ENCODE results near the gene MYBBP1A. TPM values are rescaled to one million over a fixed set of nuclear protein-coding genes. Genes with fewer than 3 reads are reported as not detected.

The MYBBP1A gene
- total RNA-seq, 3 donors from 2014 or later, result 261 to 278 (median 263) TPM

DNA sequence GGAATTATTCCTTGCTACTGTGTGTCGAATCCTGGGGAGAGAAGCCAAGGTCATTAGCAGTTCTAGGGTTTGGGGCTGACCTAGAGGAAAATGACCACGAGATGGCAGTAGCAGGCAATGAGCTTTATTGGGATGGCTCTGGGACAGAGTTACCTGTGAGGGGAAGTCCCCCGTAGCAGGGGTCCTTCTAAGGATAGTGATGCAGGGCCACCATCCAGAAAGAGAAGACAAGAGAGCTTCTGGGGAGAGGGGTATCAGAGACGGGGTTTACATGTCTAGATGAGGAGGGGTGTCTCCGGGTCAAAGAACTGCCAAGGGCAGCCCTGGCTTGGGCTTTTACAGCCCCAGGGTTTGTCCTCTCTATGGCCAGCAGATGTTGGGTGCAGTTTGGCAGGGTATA is 11.6 kb upstream of the MYBBP1A start:
- Mint-ChIP-seq H3K4me3 (no peak overlapping the region), H3K36me3 (ENCODE audit: insufficient read depth) (no peaks in the 10 kb centered on the region), H3K27me3 (ENCODE audit: low read depth) (no peaks in the 10 kb centered on the region), H3K4me1 (ENCODE audit: low read depth) (peaks cover 29% of the 10 kb centered on the region), H3K9me3 (no peaks in the 10 kb centered on the region)
- DNase-seq (peak; percentile 31), ATAC-seq (peak; percentile 29 to 48)

DNA sequence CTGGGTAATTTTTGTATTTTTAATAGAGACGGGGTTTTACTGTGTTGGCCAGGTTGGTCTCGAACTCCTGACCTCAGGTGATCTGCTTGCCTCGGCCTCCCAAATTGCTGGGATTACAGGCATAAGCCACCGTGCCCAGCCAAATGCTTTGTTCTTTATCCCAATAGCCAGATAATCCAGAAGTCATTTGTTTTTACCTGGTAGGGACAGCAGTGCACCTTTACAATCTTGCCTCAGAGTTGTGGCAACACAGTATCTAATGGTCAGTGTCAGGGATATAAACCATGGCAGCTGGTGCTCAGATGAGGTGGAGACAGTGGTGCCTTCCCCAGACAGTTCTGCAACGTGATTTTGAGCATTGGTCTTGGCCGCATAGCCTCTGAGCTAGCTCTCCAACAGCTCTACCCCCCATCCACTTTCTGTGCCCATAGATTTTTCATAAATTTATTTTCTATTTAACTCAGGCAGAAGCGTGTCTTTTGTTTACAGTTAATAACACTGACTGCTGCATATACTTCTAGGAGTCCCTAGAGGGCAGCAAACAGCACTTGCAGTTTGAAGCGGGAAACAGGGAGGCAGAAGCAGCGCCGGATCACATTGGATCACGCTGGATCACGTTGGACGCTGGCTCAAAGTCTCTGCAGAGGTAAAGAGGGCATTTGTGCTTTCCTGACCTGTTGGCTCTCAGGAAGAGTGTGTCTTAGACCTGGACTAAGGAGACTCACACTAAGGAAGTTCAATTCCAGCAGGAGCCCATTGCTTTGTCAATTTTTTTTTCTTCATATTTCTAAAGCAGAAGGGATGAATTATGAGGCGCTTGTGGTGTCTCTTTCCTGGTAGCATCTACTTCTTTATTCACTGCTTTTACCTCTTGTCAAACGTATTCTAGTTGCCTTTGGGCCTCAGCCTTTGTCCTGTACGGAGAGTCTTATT is 10.3 kb upstream of the MYBBP1A start:
- ATAC-seq, result peak; percentile 59 to 65
- no peaks in the 10 kb centered on the region for H3K9me3 Mint-ChIP-seq
- H3K4me3 Mint-ChIP-seq, result no peak overlapping the region
- no peak for DNase-seq
- peaks cover 29% of the 10 kb centered on the region for H3K4me1 Mint-ChIP-seq (ENCODE audit: low read depth)
- no peaks in the 10 kb centered on the region for H3K27me3 Mint-ChIP-seq (ENCODE audit: low read depth)
- no peaks in the 10 kb centered on the region for H3K36me3 Mint-ChIP-seq (ENCODE audit: insufficient read depth)

DNA sequence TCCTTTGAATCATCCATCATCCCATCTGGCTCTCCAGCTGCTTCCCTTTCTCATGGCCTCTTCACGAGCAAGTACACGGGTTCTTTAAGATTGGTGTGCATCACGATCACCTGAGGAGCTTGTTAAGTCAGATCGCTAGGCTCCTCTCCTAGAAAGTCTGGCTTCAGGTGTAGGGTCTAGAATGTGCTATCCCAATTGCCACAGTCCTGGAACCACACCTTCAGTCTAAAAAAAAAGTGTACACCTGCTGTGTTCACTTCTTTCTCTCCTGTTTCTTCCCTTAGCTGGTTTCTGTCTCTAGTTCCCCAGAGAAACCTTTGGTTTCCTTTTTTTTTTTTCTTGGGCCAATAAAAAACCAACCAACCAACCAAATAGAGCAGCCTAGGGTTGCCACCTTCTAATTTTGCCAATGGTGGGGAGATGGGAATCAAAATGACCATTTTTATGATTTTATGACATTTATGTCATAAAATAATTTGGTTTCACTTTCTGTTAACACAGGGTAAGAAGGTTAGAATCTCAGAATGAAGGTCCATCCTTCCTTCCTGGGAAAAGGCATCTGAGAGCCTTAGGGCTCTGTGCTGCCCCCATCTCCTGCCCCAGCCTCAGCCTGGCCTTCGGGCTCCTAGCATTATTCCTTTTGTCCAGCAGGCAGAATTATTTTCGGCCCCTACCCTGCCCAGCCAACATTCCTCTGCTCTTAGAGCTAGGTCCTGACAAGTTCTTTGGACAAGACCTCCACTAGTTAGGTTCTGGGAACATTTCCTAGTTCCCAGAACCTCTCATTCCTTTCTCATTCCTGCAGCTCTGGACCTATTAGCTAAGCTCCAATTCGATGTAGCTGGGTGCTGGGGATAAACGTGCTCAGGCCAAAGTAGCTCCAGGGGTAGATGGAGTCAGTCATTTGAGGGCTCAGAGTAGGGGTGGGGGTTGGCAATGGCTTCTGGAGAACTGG is 7.1 kb upstream of the MYBBP1A start:
- DNase-seq (no peak), ATAC-seq (no peak)
- H3K36me3 Mint-ChIP-seq (ENCODE audit: insufficient read depth), result no peaks in the 10 kb centered on the region
- H3K4me1 Mint-ChIP-seq (ENCODE audit: low read depth), result peaks cover 29% of the 10 kb centered on the region
- H3K4me3 Mint-ChIP-seq, result no peak overlapping the region
- no peaks in the 10 kb centered on the region for H3K9me3 Mint-ChIP-seq
- H3K27me3 Mint-ChIP-seq (ENCODE audit: low read depth), result no peaks in the 10 kb centered on the region

GRCh38 chr17:4560837-4561256 is 5.7 kb upstream of the MYBBP1A start:
- no peak for DNase-seq
- Mint-ChIP-seq H3K27me3 (ENCODE audit: low read depth) (no peaks in the 10 kb centered on the region), H3K36me3 (ENCODE audit: insufficient read depth) (no peaks in the 10 kb centered on the region), H3K9me3 (no peaks in the 10 kb centered on the region), H3K4me3 (no peak overlapping the region), H3K4me1 (ENCODE audit: low read depth) (peaks cover 33% of the 10 kb centered on the region)
- no peak for ATAC-seq

DNA sequence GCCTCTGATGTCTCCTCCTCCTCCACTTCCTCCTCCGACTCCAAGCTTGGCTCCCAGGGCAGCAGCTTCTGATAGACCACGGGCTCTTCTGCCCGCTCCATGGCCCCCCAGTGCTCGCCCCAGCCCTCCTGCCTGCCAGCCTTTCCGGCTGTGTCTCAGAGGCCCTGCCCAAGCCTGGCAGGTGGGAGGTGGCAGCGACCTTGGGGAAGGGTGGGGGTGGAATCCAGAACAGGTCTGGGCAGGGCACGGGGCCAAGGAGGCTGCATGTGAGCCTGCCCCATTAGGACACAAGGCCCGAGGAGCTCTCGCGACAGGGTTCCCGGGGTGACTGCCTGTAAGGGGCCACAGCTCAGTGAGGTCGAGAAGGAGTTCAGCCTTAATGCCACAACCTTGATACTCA is 5.2 kb upstream of the MYBBP1A start, which contains the start of gene GGT6:
Gene GGT6, minus strand, starts transcription at position 157 of the 400 bp plus-strand sequence. Its CDS starts 56 bp downstream, at position 101.
- ATAC-seq, result no peak
- Mint-ChIP-seq H3K36me3 (ENCODE audit: insufficient read depth) (no peaks in the 10 kb centered on the region), H3K4me3 (no peak within 1 kb of the TSS), H3K9me3 (no peaks in the 10 kb centered on the region), H3K4me1 (ENCODE audit: low read depth) (peaks cover 33% of the 10 kb centered on the region), H3K27me3 (ENCODE audit: low read depth) (no peaks in the 10 kb centered on the region)
- no peak for DNase-seq

- Mint-ChIP-seq H3K4me1 (ENCODE audit: low read depth) (peaks cover 32% of the 10 kb centered on the region), H3K36me3 (ENCODE audit: insufficient read depth) (no peaks in the 10 kb centered on the region), H3K4me3 (no peak overlapping the region), H3K27me3 (ENCODE audit: low read depth) (no peaks in the 10 kb centered on the region), H3K9me3 (no peaks in the 10 kb centered on the region)
- ATAC-seq (no peak), DNase-seq (no peak)
Observed at GRCh38 chr17:4559966-4560365, 4.8 kb upstream of the MYBBP1A start.

DNA sequence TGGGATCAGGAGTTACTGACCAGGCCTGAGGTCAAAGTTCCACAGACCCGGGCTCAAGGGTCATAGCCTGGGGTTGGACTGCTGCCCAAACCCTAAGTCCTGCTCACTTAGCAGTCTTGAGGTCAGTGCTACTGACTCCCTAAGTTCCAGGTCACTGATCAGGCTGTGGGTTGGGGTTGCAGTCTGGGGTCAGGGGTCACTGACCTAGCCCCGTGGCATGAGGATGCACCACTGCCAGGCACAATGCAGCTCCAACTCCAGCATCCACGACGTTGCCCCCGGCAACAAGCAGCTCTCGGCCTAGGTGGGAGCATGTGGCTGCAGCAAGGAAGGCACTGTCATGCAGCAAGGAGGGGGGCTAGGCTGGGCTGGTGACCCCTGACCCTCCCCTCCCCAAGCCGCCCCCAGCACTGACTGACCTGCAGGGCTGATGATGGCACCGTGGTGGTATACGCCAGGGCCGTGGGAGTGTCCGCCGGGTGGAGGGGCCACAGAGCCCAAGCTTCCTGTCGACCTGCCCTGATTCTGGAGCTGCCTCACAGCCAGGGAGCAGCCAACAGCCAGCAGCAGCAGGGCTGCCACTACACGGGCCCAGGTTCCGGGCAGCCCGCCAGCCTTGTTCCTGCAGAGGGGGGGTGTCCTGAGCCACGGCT is 4.1 kb upstream of the MYBBP1A start:
- H3K4me1 Mint-ChIP-seq (ENCODE audit: low read depth), result peaks cover 37% of the 10 kb centered on the region
- DNase-seq (no peak), ATAC-seq (no peak)
- H3K4me3 Mint-ChIP-seq, result no peak overlapping the region
- H3K9me3 Mint-ChIP-seq, result no peaks in the 10 kb centered on the region
- no peaks in the 10 kb centered on the region for H3K36me3 Mint-ChIP-seq (ENCODE audit: insufficient read depth)
- no peaks in the 10 kb centered on the region for H3K27me3 Mint-ChIP-seq (ENCODE audit: low read depth)

DNA sequence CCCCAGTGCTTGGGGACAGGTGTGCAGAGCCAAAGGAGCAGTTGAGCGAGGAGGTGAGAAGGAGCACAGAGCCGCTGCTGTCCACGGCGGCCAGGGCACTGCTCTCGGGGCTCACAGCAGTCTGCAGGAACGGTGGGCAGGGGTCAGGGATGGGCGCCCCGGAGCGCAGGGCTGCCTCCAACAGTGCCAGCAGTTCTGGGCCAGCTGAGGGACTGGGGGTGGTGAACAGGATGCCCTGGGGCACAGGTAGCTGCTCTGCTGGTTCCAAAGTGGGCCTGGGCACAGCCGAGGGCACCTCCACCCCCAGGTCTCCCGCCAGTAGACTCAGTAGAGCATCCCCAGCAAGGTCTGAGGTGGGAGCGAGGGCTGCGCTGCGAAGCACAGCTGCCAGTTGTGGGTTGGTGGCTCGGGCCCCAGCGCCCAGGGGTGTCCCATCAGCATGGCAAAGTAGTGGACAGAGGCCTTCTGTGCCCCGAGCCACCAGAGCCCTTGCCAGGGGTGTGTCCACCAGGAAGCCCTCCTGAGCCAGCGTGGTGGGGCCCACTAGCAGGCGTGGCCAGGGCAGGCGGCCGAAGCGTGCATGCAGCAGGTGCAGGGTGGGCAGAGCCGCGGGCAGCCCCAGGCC is 3.3 kb upstream of the MYBBP1A start:
- Mint-ChIP-seq H3K36me3 (ENCODE audit: insufficient read depth) (peaks cover 3% of the 10 kb centered on the region), H3K27me3 (ENCODE audit: low read depth) (no peaks in the 10 kb centered on the region), H3K4me3 (no peak overlapping the region), H3K9me3 (no peaks in the 10 kb centered on the region), H3K4me1 (ENCODE audit: low read depth) (peaks cover 39% of the 10 kb centered on the region)
- ATAC-seq, result no peak
- DNase-seq, result no peak

DNA sequence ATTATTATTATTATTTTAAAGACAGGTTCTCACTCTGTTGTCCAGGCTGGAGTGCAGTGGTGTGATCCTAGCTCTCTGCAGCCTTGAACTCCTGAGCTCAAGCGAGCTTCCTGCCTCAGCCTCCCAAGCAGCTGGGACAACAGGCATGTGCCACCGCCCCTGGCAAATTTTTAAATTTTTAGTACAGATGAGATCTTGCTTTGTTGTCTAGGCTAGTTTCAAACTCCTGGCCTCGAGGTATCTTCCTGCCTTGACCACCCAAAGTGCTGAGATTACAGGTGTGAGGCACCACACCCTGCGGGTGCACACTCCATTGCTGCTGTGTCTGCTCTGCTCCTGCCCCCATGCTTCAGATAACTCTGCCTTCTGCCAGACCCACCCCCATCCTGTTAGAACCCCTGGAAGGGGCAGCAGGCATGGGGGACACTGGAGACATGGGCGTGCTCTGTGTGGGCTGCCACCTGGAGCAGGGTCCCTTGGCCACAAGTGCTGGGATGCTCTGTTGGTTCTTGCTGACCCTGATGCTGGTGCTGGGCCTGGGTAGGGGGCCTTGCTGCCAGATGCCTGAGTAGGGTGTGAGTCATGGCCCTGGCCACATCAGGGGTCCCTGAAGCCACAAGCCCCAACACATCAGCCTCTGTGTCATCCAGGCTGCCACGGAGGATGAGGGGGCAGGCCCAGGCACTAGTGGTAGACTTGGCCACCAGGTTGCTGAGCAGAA is 2.6 kb upstream of the MYBBP1A start:
- Mint-ChIP-seq H3K9me3 (no peaks in the 10 kb centered on the region), H3K36me3 (ENCODE audit: insufficient read depth) (peaks cover 3% of the 10 kb centered on the region), H3K4me1 (ENCODE audit: low read depth) (peaks cover 33% of the 10 kb centered on the region), H3K27me3 (ENCODE audit: low read depth) (no peaks in the 10 kb centered on the region), H3K4me3 (no peak overlapping the region)
- ATAC-seq (no peak), DNase-seq (no peak)

GRCh38 chr17:4556996-4557395 is 1.8 kb upstream of the MYBBP1A start:
- Mint-ChIP-seq H3K36me3 (ENCODE audit: insufficient read depth) (peaks cover 3% of the 10 kb centered on the region), H3K4me1 (ENCODE audit: low read depth) (peaks cover 25% of the 10 kb centered on the region), H3K9me3 (no peaks in the 10 kb centered on the region), H3K4me3 (no peak overlapping the region), H3K27me3 (ENCODE audit: low read depth) (no peaks in the 10 kb centered on the region)
- no peak for ATAC-seq
- no peak for DNase-seq

DNA sequence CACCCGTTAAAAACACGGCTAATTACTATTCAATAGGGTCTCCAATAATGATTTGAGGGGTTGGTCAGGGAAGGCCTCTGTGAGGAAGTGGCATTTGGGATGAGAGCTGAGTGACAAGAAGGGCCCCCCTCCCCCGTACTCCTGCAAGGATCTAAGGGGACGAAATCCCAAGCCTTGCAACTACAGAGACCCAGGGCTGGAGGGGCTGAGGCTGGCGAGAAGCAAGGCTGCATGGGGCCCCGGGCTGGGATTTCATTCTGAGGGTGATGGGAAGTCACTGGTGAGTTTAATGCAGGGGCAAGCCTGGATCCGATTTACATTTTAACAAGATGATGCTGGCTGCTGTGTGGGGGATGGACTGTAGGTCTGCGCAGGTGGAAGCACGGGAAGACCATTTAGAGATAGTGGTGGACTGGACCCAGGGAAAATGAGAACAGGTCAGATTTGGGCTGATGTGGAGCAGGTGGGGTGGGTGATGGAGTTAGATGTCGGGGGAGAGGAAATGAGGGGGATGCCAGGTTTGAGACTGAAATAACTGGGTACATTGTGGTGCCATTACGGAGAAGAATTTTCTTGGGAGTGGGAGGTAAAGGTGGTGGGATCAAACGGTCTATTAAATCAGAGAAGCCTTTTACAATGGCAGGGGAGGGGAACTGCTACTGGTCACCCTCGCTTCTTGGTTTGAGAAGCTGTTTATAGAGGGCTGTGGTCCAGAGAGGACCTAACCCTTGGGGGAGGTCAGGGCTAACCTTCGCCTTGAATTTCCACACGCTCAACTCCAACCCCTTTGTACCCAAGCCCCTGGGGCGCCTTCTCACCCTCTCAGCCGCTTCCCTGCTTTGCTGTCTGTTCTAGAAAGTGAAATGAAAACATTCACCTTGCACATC is 932 bp upstream of the MYBBP1A start:
- Mint-ChIP-seq H3K4me3 (peak overlapping the region; percentile 95), H3K27me3 (ENCODE audit: low read depth) (no peaks in the 10 kb centered on the region), H3K4me1 (ENCODE audit: low read depth) (peaks cover 22% of the 10 kb centered on the region), H3K36me3 (ENCODE audit: insufficient read depth) (peaks cover 5% of the 10 kb centered on the region), H3K9me3 (no peaks in the 10 kb centered on the region)
- ATAC-seq (no peak), DNase-seq (no peak)

- Mint-ChIP-seq H3K9me3 (no peaks in the 10 kb centered on the region), H3K4me3 (peak overlapping the region; percentile 95), H3K4me1 (ENCODE audit: low read depth) (peaks cover 25% of the 10 kb centered on the region), H3K36me3 (ENCODE audit: insufficient read depth) (peaks cover 9% of the 10 kb centered on the region), H3K27me3 (ENCODE audit: low read depth) (no peaks in the 10 kb centered on the region)
- ATAC-seq (peak; percentile 12 to 21), DNase-seq (no peak)
Observed at GRCh38 chr17:4554441-4554996, 665 bp downstream of the MYBBP1A start.
